ENCODE measurements around the gene TSPAN9. TPM values are rescaled to one million over a fixed set of nuclear protein-coding genes. Genes with fewer than 3 reads are reported as not detected.

The TSPAN9 gene
- total and polyA plus RNA-seq, 9 of the 15 experiments (the other 6 are each of a cell fraction or from before 2014, with no cell fraction given), result 0.23 to 2.1 (median 0.60) TPM; not detected in 2

- Histone ChIP-seq H3K4me2 (ENCODE audit: insufficient read depth, low read length) (no peak overlapping the region), H4K20me1 (replicated peaks; ENCODE audit: control insufficient read depth, insufficient read depth, low read length) (peaks cover 5% of the 10 kb centered on the region; the same call in 1 of the 2 replicates), H3K9me1 (ENCODE audit: control insufficient read depth, insufficient read depth, low read length) (no peaks in the 10 kb centered on the region), H3K4me3 (no peak overlapping the region), H3K9me3 (replicated peaks; ENCODE audit: control insufficient read depth, insufficient read depth, low read depth, low read length) (no peaks in the 10 kb centered on the region), H2AFZ (ENCODE audit: low read depth, low read length) (no peak overlapping the region), H3K27me3 (ENCODE audit: control insufficient read depth in 2 of 2, insufficient read depth in 2 of 2, low read length in 2 of 2) (peaks cover 2 to 37% of the 10 kb centered on the region in 2 experiments; a peak in 2 of 5 replicates), H3K36me3 (ENCODE audit: control insufficient read depth, insufficient read depth, low read length) (no peaks in the 10 kb centered on the region), H3K4me1 (replicated peaks in 1 of 2; ENCODE audit: control insufficient read depth in 2 of 2, insufficient read depth in 2 of 2, low read length in 2 of 2) (no peaks in the 10 kb centered on the region), H3K27ac (ENCODE audit: extremely low read depth, low read depth, low read length) (no peak overlapping the region), H3K9ac (ENCODE audit: insufficient read depth in 1 of 2, low read depth in 2 of 2, low read length in 2 of 2) (no peak overlapping the region), H3K79me2 (ENCODE audit: control insufficient read depth, insufficient read depth, low read length) (no peaks in the 10 kb centered on the region)
- ChIA-PET CTCF (ENCODE audit: low intra/inter-chr PET ratio) (no interaction called here), POLR2A (no interaction called here)
- 15% methylated on average over 9 of the region's 9 CpGs for WGBS (ENCODE audit: insufficient coverage, low coverage, missing lambda C conversion rate)
- no TSS peak for BruUV-seq (replicated peaks)
- intact Hi-C loops (cut with micrococcal nuclease) (loop anchor here (10.0 kb wide), 2 partner anchors 68 to 198 kb away; partner anchors contain the start of gene TSPAN9), in situ Hi-C loops (cut with MboI) (loop anchor here (5.0 kb wide), 1 partner anchor 141 kb away; no protein-coding TSS in a partner anchor)
- FAIRE-seq (no peak), ATAC-seq (no peak), DNase-seq (ENCODE audit: extremely low read depth in 1 of 4, low spot score in 3 of 4) (no peak)
- TF ChIP-seq CBFA2T2 (conservative IDR thresholded peaks at IDR 0.05), result no peak
- no peak for TF ChIP-seq CHCHD3 (CRISPR knock-in tag; IDR thresholded peaks at IDR 0.05)
- TF ChIP-seq, protein P1, sequence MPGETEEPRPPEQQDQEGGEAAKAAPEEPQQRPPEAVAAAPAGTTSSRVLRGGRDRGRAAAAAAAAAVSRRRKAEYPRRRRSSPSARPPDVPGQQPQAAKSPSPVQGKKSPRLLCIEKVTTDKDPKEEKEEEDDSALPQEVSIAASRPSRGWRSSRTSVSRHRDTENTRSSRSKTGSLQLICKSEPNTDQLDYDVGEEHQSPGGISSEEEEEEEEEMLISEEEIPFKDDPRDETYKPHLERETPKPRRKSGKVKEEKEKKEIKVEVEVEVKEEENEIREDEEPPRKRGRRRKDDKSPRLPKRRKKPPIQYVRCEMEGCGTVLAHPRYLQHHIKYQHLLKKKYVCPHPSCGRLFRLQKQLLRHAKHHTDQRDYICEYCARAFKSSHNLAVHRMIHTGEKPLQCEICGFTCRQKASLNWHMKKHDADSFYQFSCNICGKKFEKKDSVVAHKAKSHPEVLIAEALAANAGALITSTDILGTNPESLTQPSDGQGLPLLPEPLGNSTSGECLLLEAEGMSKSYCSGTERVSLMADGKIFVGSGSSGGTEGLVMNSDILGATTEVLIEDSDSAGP (CRISPR knock-in tag; IDR thresholded peaks at IDR 0.05), result no peak
- no peak for TF ChIP-seq CREB3L1 (IDR thresholded peaks at IDR 0.05; ENCODE audit: borderline replicate concordance, low read depth)
Observed at GRCh38 chr12:3272958-3273357, 195.8 kb downstream of the TSPAN9 start.

Data from K562 (cell line).